ENCODE data around the gene CCDC136. TPM values are rescaled to one million over a fixed set of nuclear protein-coding genes. Genes with fewer than 3 reads are reported as not detected.

CCDC136 gene
- total and polyA plus RNA-seq, 3 donors from 2014 or later: 265 to 564 (median 553) TPM

DNA sequence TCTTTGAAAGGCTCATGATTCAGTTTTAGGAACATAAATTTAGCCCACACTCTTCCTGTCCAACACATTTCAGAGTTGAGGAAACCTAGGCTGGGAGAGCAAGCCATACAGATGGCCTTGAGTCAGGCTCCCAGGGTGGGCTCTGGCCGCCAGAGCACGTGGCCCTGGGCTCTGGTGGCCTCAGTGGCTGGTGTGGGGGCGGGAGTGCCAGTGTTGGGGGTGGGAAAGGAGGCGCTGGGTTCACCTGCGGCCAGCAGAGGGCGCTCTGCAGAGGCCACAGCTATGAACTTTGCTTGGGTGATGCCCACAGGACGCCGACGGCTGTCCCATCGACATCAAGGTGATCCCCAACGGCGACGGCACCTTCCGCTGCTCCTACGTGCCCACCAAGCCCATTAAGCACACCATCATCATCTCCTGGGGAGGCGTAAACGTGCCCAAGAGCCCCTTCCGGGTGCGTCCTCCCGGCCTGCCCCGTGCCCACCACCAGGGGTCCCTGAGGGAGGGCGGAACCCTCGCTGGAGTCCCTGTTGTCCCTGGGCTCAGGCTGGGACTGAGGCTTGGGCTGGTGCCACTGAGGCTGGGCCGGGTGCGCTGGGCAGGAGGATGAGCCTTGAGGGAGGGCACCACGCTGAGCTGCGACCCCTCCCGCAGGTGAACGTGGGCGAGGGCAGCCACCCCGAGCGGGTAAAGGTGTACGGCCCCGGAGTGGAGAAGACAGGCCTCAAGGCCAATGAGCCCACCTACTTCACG, 50.3 kb downstream of the CCDC136 start:
- H3K27ac ChIP-seq: no peak overlapping the region
- TF ChIP-seq POLR2A (IDR thresholded peaks at IDR 0.05): no peak
- TF ChIP-seq, protein P1, sequence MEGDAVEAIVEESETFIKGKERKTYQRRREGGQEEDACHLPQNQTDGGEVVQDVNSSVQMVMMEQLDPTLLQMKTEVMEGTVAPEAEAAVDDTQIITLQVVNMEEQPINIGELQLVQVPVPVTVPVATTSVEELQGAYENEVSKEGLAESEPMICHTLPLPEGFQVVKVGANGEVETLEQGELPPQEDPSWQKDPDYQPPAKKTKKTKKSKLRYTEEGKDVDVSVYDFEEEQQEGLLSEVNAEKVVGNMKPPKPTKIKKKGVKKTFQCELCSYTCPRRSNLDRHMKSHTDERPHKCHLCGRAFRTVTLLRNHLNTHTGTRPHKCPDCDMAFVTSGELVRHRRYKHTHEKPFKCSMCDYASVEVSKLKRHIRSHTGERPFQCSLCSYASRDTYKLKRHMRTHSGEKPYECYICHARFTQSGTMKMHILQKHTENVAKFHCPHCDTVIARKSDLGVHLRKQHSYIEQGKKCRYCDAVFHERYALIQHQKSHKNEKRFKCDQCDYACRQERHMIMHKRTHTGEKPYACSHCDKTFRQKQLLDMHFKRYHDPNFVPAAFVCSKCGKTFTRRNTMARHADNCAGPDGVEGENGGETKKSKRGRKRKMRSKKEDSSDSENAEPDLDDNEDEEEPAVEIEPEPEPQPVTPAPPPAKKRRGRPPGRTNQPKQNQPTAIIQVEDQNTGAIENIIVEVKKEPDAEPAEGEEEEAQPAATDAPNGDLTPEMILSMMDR (IDR thresholded peaks at IDR 0.05): peak in 2 of 3 experiments; percentile 43 to 72
- no peaks in the 10 kb centered on the region for H3K4me1 ChIP-seq
- intact Hi-C loops (cut with DNase I; ENCODE audit: low total_unique reads): no loop called here
- H3K4me3 ChIP-seq: no peak overlapping the region
- H3K9me3 ChIP-seq: no peaks in the 10 kb centered on the region
- peak; percentile 40 for DNase-seq
- WGBS, 2 donors: 69 to 75% methylated on average over 21 to 35 of the region's 35 CpGs
- H3K36me3 ChIP-seq (ENCODE audit: low read depth, missing control alignments): no peaks in the 10 kb centered on the region
- no peaks in the 10 kb centered on the region for H3K27me3 ChIP-seq

DNA sequence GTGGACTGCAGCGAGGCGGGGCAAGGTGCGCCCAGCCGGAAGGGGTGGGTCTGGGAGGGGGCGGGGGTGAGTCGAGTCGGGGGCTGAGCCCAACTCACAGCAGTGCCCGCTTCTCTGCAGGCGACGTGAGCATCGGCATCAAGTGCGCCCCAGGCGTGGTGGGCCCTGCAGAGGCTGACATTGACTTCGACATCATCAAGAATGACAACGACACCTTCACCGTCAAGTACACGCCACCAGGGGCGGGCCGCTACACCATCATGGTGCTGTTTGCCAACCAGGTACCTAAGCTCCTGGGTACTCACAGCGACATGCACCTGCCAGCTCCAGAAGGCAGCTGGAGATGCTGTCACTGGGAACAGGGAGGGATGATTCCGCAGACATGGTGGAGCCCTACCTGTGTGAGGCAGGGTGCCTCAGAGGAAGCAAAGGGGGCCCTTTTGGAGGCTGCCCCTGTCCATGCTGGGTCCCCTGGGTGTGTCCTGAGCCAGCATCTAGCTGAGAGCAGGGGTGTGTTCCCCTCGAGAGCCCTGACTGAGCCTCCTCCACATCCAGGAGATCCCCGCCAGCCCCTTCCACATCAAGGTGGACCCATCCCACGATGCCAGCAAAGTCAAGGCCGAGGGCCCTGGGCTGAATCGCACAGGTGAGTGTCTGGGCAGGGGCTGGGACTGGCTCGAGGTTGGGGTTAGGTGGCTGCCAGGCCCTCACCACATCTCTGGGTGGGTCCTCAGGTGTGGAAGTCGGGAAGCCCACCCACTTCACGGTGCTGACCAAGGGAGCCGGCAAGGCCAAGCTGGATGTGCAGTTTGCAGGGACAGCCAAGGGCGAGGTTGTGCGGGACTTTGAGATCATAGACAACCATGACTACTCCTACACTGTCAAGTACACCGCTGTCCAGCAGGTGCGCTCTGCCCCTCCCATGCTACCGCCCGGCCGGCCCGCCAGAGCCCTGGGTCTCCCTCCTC, 51.2 kb downstream of the CCDC136 start:
- DNase-seq: no peak
- WGBS, 2 donors: 94% methylated on average over 23 to 37 of the region's 38 CpGs
- Histone ChIP-seq H3K36me3 (ENCODE audit: low read depth, missing control alignments) (no peaks in the 10 kb centered on the region), H3K27me3 (no peaks in the 10 kb centered on the region), H3K4me3 (no peak overlapping the region), H3K27ac (no peak overlapping the region), H3K4me1 (no peaks in the 10 kb centered on the region), H3K9me3 (no peaks in the 10 kb centered on the region)
- TF ChIP-seq, protein P1 (IDR thresholded peaks at IDR 0.05): no peak
- intact Hi-C loops (cut with DNase I; ENCODE audit: low total_unique reads): no loop called here

DNA sequence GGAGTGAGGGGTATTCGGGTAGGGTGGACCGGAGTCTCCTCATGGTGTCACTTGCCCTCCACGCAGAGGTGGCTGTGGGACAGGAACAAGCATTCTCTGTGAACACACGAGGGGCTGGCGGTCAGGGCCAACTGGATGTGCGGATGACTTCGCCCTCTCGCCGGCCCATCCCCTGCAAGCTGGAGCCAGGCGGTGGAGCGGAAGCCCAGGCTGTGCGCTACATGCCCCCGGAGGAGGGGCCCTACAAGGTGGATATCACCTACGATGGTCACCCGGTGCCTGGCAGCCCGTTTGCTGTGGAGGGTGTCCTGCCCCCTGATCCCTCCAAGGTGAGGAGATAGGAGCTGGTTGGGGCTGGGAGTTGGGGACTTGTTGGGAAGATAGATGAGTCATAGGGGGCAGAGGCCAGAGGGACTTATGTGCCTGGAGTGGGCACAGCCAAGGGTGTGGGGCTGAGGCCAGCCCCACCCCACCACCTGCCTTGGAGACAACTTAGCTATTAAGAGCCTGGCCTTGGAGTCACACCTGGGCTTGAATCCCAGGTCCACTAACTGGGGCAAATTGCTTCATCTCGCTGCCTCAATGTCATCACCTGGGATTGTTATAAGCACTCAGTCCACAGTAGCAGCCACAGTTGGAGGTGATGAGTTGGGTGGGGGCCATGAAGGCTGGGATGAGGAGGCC, 52.3 kb downstream of the CCDC136 start:
- Histone ChIP-seq H3K27me3 (no peaks in the 10 kb centered on the region), H3K4me3 (no peak overlapping the region), H3K27ac (no peak overlapping the region), H3K9me3 (no peaks in the 10 kb centered on the region), H3K36me3 (ENCODE audit: low read depth, missing control alignments) (no peaks in the 10 kb centered on the region), H3K4me1 (no peaks in the 10 kb centered on the region)
- 90 to 91% methylated on average over 10 to 17 of the region's 17 CpGs for WGBS, 2 donors
- TF ChIP-seq POLR2A (IDR thresholded peaks at IDR 0.05): no peak
- TF ChIP-seq, protein P1 (IDR thresholded peaks at IDR 0.05): no peak
- intact Hi-C loops (cut with DNase I; ENCODE audit: low total_unique reads): no loop called here
- no peak for DNase-seq

DNA sequence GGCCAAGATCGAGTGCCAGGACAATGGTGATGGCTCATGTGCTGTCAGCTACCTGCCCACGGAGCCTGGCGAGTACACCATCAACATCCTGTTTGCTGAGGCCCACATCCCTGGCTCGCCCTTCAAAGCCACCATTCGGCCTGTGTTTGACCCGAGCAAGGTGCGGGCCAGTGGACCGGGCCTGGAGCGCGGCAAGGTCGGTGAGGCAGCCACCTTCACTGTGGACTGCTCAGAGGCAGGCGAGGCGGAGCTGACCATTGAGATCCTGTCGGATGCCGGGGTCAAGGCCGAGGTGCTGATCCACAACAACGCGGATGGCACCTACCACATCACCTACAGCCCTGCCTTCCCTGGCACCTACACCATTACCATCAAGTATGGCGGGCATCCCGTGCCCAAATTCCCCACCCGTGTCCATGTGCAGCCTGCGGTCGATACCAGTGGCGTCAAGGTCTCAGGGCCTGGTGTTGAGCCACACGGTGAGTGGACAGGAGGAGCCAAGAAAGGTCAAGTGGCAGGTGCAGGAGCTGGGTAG, 53.1 kb downstream of the CCDC136 start:
- Histone ChIP-seq H3K27ac (no peak overlapping the region), H3K36me3 (ENCODE audit: low read depth, missing control alignments) (no peaks in the 10 kb centered on the region)

More for the DNA sequence above, 53.1 kb downstream of the CCDC136 start:
- Histone ChIP-seq H3K27me3 (no peaks in the 10 kb centered on the region), H3K4me3 (no peak overlapping the region), H3K4me1 (no peaks in the 10 kb centered on the region), H3K9me3 (no peaks in the 10 kb centered on the region)
- DNase-seq: no peak
- WGBS, 2 donors: 92 to 96% methylated on average over 15 to 25 of the region's 25 CpGs
- intact Hi-C loops (cut with DNase I; ENCODE audit: low total_unique reads): no loop called here
- TF ChIP-seq, protein P1 (IDR thresholded peaks at IDR 0.05): no peak
- no peak for TF ChIP-seq POLR2A (IDR thresholded peaks at IDR 0.05)

Data from testis (tissue), 3 donors.